ENCODE data around the gene CTNS.

GRCh38 chr17:3657874-3658783, 21.6 kb downstream of the CTNS start:
- no peak for TF ChIP-seq CTCF (IDR thresholded peaks at IDR 0.05)
- no peak for TF ChIP-seq SIN3A (IDR thresholded peaks at IDR 0.05; ENCODE audit: borderline replicate concordance, insufficient read depth, low read depth, low read length)
- no peak for TF ChIP-seq POLR2AphosphoS5 (IDR thresholded peaks at IDR 0.05; ENCODE audit: low read depth, low read length)

Data from Panc1 (cell line).